GM23338 (cell line): ENCODE results near the gene NOL3.

Source experiments
- CREB1 ChIP-seq: fragments of 250-450 bp; sonication (Bioruptor Pico); IDR thresholded peaks from 2 replicates; pipeline ENCODE4 v1.5.0; 2020; ENCODE audit warnings: low read depth, mild to moderate bottlenecking, moderate library complexity
- EZH2 ChIP-seq: fragments of 200-600 bp; sonication (generic); IDR thresholded peaks from one replicate; pipeline ENCODE4 v1.8.0; 2017; ENCODE audit warnings: antibody characterized with exemption, mild to moderate bottlenecking, low read depth; ENCODE audit not compliant: unreplicated experiment
- EZH2phosphoT487 ChIP-seq: fragments of 200-600 bp; sonication (generic); IDR thresholded peaks from one replicate; pipeline ENCODE4 v1.8.1; 2018; ENCODE audit warnings: antibody characterized with exemption; ENCODE audit not compliant: unreplicated experiment
- POLR2AphosphoS5 ChIP-seq: IDR thresholded peaks from 2 replicates; pipeline ENCODE4 v1.6.1; 2016; ENCODE audit warnings: antibody characterized with exemption, low read depth
- ZNF331 ChIP-seq: fragments of 250-450 bp; sonication (Bioruptor Pico); IDR thresholded peaks from 2 replicates; pipeline ENCODE4 v1.5.0; 2020; ENCODE audit warnings: low read depth, mild to moderate bottlenecking, moderate library complexity
- TF ChIP-seq, protein P1 (sequence below), 2 experiments: fragments of 200-600 bp in 1 of 2; sonication (generic) in 1 of 2; conservative IDR thresholded peaks; 2 replicates each; pipeline versions ENCODE4 v1.5.1 to v1.6.1; 2016 to 2017; ENCODE audit warnings: antibody characterized with exemption in 2 of 2, low read depth in 2 of 2, mild to moderate bottlenecking in 2 of 2, moderate library complexity in 1 of 2
- TF ChIP-seq, protein P2 (sequence below): IDR thresholded peaks from one replicate; pipeline ENCODE4 v1.6.1; 2018; ENCODE audit warnings: antibody characterized with exemption; ENCODE audit not compliant: unreplicated experiment

- no peak for TF ChIP-seq POLR2AphosphoS5
- TF ChIP-seq, protein P1, sequence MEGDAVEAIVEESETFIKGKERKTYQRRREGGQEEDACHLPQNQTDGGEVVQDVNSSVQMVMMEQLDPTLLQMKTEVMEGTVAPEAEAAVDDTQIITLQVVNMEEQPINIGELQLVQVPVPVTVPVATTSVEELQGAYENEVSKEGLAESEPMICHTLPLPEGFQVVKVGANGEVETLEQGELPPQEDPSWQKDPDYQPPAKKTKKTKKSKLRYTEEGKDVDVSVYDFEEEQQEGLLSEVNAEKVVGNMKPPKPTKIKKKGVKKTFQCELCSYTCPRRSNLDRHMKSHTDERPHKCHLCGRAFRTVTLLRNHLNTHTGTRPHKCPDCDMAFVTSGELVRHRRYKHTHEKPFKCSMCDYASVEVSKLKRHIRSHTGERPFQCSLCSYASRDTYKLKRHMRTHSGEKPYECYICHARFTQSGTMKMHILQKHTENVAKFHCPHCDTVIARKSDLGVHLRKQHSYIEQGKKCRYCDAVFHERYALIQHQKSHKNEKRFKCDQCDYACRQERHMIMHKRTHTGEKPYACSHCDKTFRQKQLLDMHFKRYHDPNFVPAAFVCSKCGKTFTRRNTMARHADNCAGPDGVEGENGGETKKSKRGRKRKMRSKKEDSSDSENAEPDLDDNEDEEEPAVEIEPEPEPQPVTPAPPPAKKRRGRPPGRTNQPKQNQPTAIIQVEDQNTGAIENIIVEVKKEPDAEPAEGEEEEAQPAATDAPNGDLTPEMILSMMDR (conservative IDR thresholded peaks at IDR 0.05; ENCODE audit: low read depth in 2 of 2) = no peak
- TF ChIP-seq, protein P2, sequence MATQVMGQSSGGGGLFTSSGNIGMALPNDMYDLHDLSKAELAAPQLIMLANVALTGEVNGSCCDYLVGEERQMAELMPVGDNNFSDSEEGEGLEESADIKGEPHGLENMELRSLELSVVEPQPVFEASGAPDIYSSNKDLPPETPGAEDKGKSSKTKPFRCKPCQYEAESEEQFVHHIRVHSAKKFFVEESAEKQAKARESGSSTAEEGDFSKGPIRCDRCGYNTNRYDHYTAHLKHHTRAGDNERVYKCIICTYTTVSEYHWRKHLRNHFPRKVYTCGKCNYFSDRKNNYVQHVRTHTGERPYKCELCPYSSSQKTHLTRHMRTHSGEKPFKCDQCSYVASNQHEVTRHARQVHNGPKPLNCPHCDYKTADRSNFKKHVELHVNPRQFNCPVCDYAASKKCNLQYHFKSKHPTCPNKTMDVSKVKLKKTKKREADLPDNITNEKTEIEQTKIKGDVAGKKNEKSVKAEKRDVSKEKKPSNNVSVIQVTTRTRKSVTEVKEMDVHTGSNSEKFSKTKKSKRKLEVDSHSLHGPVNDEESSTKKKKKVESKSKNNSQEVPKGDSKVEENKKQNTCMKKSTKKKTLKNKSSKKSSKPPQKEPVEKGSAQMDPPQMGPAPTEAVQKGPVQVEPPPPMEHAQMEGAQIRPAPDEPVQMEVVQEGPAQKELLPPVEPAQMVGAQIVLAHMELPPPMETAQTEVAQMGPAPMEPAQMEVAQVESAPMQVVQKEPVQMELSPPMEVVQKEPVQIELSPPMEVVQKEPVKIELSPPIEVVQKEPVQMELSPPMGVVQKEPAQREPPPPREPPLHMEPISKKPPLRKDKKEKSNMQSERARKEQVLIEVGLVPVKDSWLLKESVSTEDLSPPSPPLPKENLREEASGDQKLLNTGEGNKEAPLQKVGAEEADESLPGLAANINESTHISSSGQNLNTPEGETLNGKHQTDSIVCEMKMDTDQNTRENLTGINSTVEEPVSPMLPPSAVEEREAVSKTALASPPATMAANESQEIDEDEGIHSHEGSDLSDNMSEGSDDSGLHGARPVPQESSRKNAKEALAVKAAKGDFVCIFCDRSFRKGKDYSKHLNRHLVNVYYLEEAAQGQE = no peak
- no peak for TF ChIP-seq EZH2
- no peak for TF ChIP-seq CREB1 (CRISPR knock-in tag)
- no peak for TF ChIP-seq EZH2phosphoT487
- no peak for TF ChIP-seq ZNF331
These were observed 43.1 kb downstream of the NOL3 start for GRCh38 chr16:67213197-67214019.
